Activated CD4-positive, alpha-beta T cell treated with anti-CD3 and anti-CD28 coated beads, Interleukin-2, amount 50 U/mL, for 1 hour (primary cell): ENCODE measurements around the gene CAMTA1.
A peak's percentile ranks its signal among the peaks of the same experiment; 100 is the strongest.

ENCODE experiments used
- DNase-seq: peaks from one replicate; pipeline ENCODE4 v3.0.0-alpha.2; 2020

CAMTA1 gene

GRCh38 chr1:7047866-7048265 is 262.6 kb downstream of the CAMTA1 start:
- DNase-seq = no peak

- DNase-seq = no peak
These were observed 263.1 kb downstream of the CAMTA1 start for GRCh38 chr1:7048395-7048794.

- DNase-seq = no peak
These were observed 264.8 kb downstream of the CAMTA1 start for GRCh38 chr1:7049913-7050625.

- DNase-seq = no peak
These were observed 265.8 kb downstream of the CAMTA1 start for GRCh38 chr1:7050751-7051665.

- no peak for DNase-seq
These were observed 267.4 kb downstream of the CAMTA1 start for GRCh38 chr1:7052701-7053100.

GRCh38 chr1:7060745-7061144 is 275.5 kb downstream of the CAMTA1 start:
- no peak for DNase-seq

GRCh38 chr1:7062346-7063061 is 277.2 kb downstream of the CAMTA1 start:
- DNase-seq = no peak

- DNase-seq = no peak
These were observed 278.7 kb downstream of the CAMTA1 start for GRCh38 chr1:7063981-7064380.

GRCh38 chr1:7068552-7068951 is 283.3 kb downstream of the CAMTA1 start:
- DNase-seq = no peak

GRCh38 chr1:7069931-7070330 is 284.7 kb downstream of the CAMTA1 start:
- DNase-seq = no peak

GRCh38 chr1:7070389-7071029 is 285.3 kb downstream of the CAMTA1 start:
- DNase-seq = peak; percentile 38

GRCh38 chr1:7076117-7076516 is 290.9 kb downstream of the CAMTA1 start:
- DNase-seq = no peak

GRCh38 chr1:7076572-7076971 is 291.3 kb downstream of the CAMTA1 start:
- no peak for DNase-seq

GRCh38 chr1:7077136-7077535 is 291.9 kb downstream of the CAMTA1 start:
- no peak for DNase-seq

GRCh38 chr1:7077970-7078369 is 292.7 kb downstream of the CAMTA1 start:
- DNase-seq = no peak

- DNase-seq = no peak
These were observed 294.4 kb downstream of the CAMTA1 start for GRCh38 chr1:7079637-7080036.

- DNase-seq = no peak
These were observed 299.1 kb downstream of the CAMTA1 start for GRCh38 chr1:7084232-7084894.

- no peak for DNase-seq
These were observed 300.3 kb downstream of the CAMTA1 start for GRCh38 chr1:7085521-7085920.

GRCh38 chr1:7086106-7086505 is 300.9 kb downstream of the CAMTA1 start:
- no peak for DNase-seq

- DNase-seq = no peak
These were observed 302.6 kb downstream of the CAMTA1 start for GRCh38 chr1:7087888-7088287.

- no peak for DNase-seq
These were observed 304.2 kb downstream of the CAMTA1 start for GRCh38 chr1:7089497-7089896.

- DNase-seq = no peak
These were observed 308.0 kb downstream of the CAMTA1 start for GRCh38 chr1:7093297-7093696.
